Natural killer cell (primary cell): ENCODE data around the gene JARID2. TPM values are rescaled to one million over a fixed set of nuclear protein-coding genes. Genes with fewer than 3 reads are reported as not detected.

Experiments used
- ATAC-seq, 3 donors: fragments of 150-1000 bp in 2 of 3; fragments of 200-7000 bp in 1 of 3; cut with Tn5 transposase; 1 replicate in 1 of 3; 2 replicates in 2 of 3; pipeline ENCODE4 v1.10.0; 2021; ENCODE audit warnings: mild to moderate bottlenecking in 2 of 3, moderate library complexity in 2 of 3
- DNase-seq, 2 donors: peaks; one replicate each; pipeline versions ENCODE4 v3.0.0 to v3.0.0-alpha.2; 2013 to 2021; ENCODE audit warnings: mixed read lengths in 1 of 2
- H3K27ac ChIP-seq: one replicate; pipeline ENCODE4 v1.5.1; 2013; ENCODE audit warnings: mild to moderate bottlenecking, low read length
- H3K27me3 ChIP-seq: one replicate; pipeline ENCODE4 v1.6.1; 2013; ENCODE audit warnings: low read length; ENCODE audit not compliant: control insufficient read depth, insufficient read depth
- H3K36me3 ChIP-seq: one replicate; pipeline ENCODE4 v1.6.1; 2013; ENCODE audit warnings: low read length; ENCODE audit not compliant: control insufficient read depth, insufficient read depth
- H3K4me1 ChIP-seq: one replicate; pipeline ENCODE4 v1.6.1; 2013; ENCODE audit warnings: low read length; ENCODE audit not compliant: control insufficient read depth, insufficient read depth
- H3K4me3 ChIP-seq: one replicate; pipeline ENCODE4 v1.5.1; 2013; ENCODE audit warnings: low read length
- H3K9me3 ChIP-seq: one replicate; pipeline ENCODE4 v1.6.1; 2013; ENCODE audit warnings: low read length; ENCODE audit not compliant: control insufficient read depth, insufficient read depth
- H3K27ac Mint-ChIP-seq, 2 donors: one replicate each; pipeline ENCODE4 v1.8.0; 2022; ENCODE audit warnings: mild to moderate bottlenecking in 2 of 2, mixed read lengths in 2 of 2, moderate library complexity in 1 of 2
- H3K27me3 Mint-ChIP-seq, 2 donors: one replicate each; pipeline ENCODE4 v1.8.0; 2022; ENCODE audit warnings: low read depth in 2 of 2, mixed read lengths in 2 of 2
- H3K36me3 Mint-ChIP-seq: one replicate; pipeline ENCODE4 v1.8.0; 2022; ENCODE audit warnings: mixed read lengths
- H3K4me1 Mint-ChIP-seq, 2 donors: one replicate each; pipeline ENCODE4 v1.8.0; 2022; ENCODE audit warnings: mixed read lengths in 2 of 2
- H3K4me3 Mint-ChIP-seq: one replicate; pipeline ENCODE4 v1.8.0; 2022; ENCODE audit warnings: mild to moderate bottlenecking, moderate library complexity, mixed read lengths
- H3K9me3 Mint-ChIP-seq, 2 donors: one replicate each; pipeline ENCODE4 v1.8.0; 2022; ENCODE audit warnings: mixed read lengths in 2 of 2
- CTCF ChIP-seq: fragments of 200-600 bp; IDR thresholded peaks from one replicate; pipeline ENCODE4 v1.8.0; 2022; ENCODE audit warnings: antibody characterized with exemption
- WGBS: methylation state at CpG from one replicate; pipeline ENCODE4 v1.1.7; 2013; ENCODE audit warnings: missing lambda C conversion rate; ENCODE audit not compliant: insufficient coverage; 5-methylcytosine and 5-hydroxymethylcytosine counted together
- intact Hi-C: fragments of 100-400 bp; cut with micrococcal nuclease; formaldehyde crosslinking; loops from one replicate; pipeline ENCODE4 v1.14.2; 2022
- total RNA-seq, 4 donors: library from RNA; stranded (reverse); fragments of 120-200 nt in 1 of 4; gene quantifications; one replicate each; pipeline versions ENCODE4 v1.2.3 to v1.2.4, GENCODE V29; 2013 to 2022

JARID2 gene
- total RNA-seq, 3 donors from 2014 or later (not counting 1 experiment from before 2014, with no cell fraction given), result 49.9 to 60.9 (median 60.5) TPM

GRCh38 chr6:15569035-15569995 is 323.4 kb downstream of the JARID2 start:
- H3K27ac ChIP-seq, result peak overlapping the region; percentile 42
- no peak for TF ChIP-seq CTCF
- Mint-ChIP-seq H3K4me1 (peaks cover 35 to 43% of the 10 kb centered on the region in 2 donors), H3K27me3 (no peaks in the 10 kb centered on the region), H3K36me3 (no peaks in the 10 kb centered on the region), H3K27ac (peak overlapping the region; percentile 39 to 84), H3K4me3 (peak overlapping the region; percentile 7), H3K9me3 (no peaks in the 10 kb centered on the region)
- no peaks in the 10 kb centered on the region for H3K27me3 ChIP-seq
- no peaks in the 10 kb centered on the region for H3K36me3 ChIP-seq
- 62% methylated on average over 12 of the region's 17 CpGs for WGBS
- no peak overlapping the region for H3K4me3 ChIP-seq
- peak; percentile 77 to 93 (median 81) for ATAC-seq
- intact Hi-C loops, result no loop called here
- peaks cover 10% of the 10 kb centered on the region for H3K4me1 ChIP-seq
- DNase-seq, result no peak
- H3K9me3 ChIP-seq, result no peaks in the 10 kb centered on the region

- Mint-ChIP-seq H3K27ac (peak overlapping the region; percentile 39 to 84), H3K4me1 (peaks cover 40 to 52% of the 10 kb centered on the region in 2 donors), H3K9me3 (no peaks in the 10 kb centered on the region), H3K4me3 (no peak overlapping the region), H3K36me3 (no peaks in the 10 kb centered on the region), H3K27me3 (no peaks in the 10 kb centered on the region)
- WGBS, result 92% methylated on average over 2 of the region's 2 CpGs
- intact Hi-C loops, result no loop called here
- ATAC-seq (no peak), DNase-seq (no peak)
- no peak for TF ChIP-seq CTCF
- peaks cover 10% of the 10 kb centered on the region for H3K4me1 ChIP-seq
- no peaks in the 10 kb centered on the region for H3K36me3 ChIP-seq
- no peaks in the 10 kb centered on the region for H3K27me3 ChIP-seq
- no peak overlapping the region for H3K4me3 ChIP-seq
- no peak overlapping the region for H3K27ac ChIP-seq
- H3K9me3 ChIP-seq, result no peaks in the 10 kb centered on the region
These were observed 324.3 kb downstream of the JARID2 start for GRCh38 chr6:15570171-15570570.
